H9 (cell line): ENCODE measurements around the gene ZDHHC9. TPM values are rescaled to one million over a fixed set of nuclear protein-coding genes. Genes with fewer than 3 reads are reported as not detected.

Source experiments
- DNase-seq: peaks from one replicate; pipeline ENCODE4 v3.0.0-alpha.2; 2017
- H2AFZ ChIP-seq: one replicate; pipeline ENCODE4 v1.6.1; 2013; ENCODE audit warnings: mild to moderate bottlenecking, low read length, control low read depth, moderate library complexity
- H2AK5ac ChIP-seq: 2 replicates; pipeline ENCODE4 v1.6.1; 2013; ENCODE audit warnings: low read length, control low read depth, mixed read lengths; ENCODE audit not compliant: insufficient read length
- H2BK120ac ChIP-seq: one replicate; pipeline ENCODE4 v1.6.1; 2013; ENCODE audit warnings: low read depth, mild to moderate bottlenecking, low read length, control low read depth, inconsistent platforms; ENCODE audit not compliant: poor library complexity, severe bottlenecking
- H2BK12ac ChIP-seq: 2 replicates; pipeline ENCODE4 v1.6.1; 2013; ENCODE audit warnings: low read length, control low read depth, mixed read lengths, low read depth; ENCODE audit not compliant: insufficient read length
- H2BK15ac ChIP-seq: 2 replicates; pipeline ENCODE4 v1.6.1; 2013; ENCODE audit warnings: low read depth, low read length, control low read depth
- H2BK20ac ChIP-seq: one replicate; pipeline ENCODE4 v1.6.1; 2013; ENCODE audit warnings: low read depth, mild to moderate bottlenecking, low read length, control low read depth, inconsistent platforms; ENCODE audit not compliant: poor library complexity, severe bottlenecking
- H2BK5ac ChIP-seq: 2 replicates; pipeline ENCODE4 v1.6.1; 2013; ENCODE audit warnings: low read length, control low read depth, mixed read lengths; ENCODE audit not compliant: insufficient read length
- H3K14ac ChIP-seq: 2 replicates; pipeline ENCODE4 v1.6.1; 2013; ENCODE audit warnings: low read length, control low read depth; ENCODE audit not compliant: insufficient read depth
- H3K18ac ChIP-seq: 2 replicates; pipeline ENCODE4 v1.6.1; 2013; ENCODE audit warnings: low read depth, mild to moderate bottlenecking, mixed read lengths, low read length, control low read depth; ENCODE audit not compliant: insufficient read length
- H3K23ac ChIP-seq: 2 replicates; pipeline ENCODE4 v1.6.1; 2013; ENCODE audit warnings: low read length, control low read depth, mixed read lengths, low read depth; ENCODE audit not compliant: insufficient read length
- H3K23me2 ChIP-seq: 2 replicates; pipeline ENCODE4 v1.6.1; 2013; ENCODE audit warnings: low read depth, mild to moderate bottlenecking, mixed read lengths, low read length, control low read depth; ENCODE audit not compliant: insufficient read length, poor library complexity, severe bottlenecking
- H3K27ac ChIP-seq: 2 replicates; pipeline ENCODE4 v1.5.1; 2013; ENCODE audit warnings: low read length, control low read depth, mixed read lengths, low read depth; ENCODE audit not compliant: insufficient read length
- H3K27me3 ChIP-seq: 2 replicates; pipeline ENCODE4 v1.6.1; 2013; ENCODE audit warnings: low read length, control low read depth, inconsistent platforms; ENCODE audit not compliant: insufficient read depth
- H3K4ac ChIP-seq: 2 replicates; pipeline ENCODE4 v1.6.1; 2013; ENCODE audit warnings: low read depth, mild to moderate bottlenecking, control low read depth, inconsistent platforms, low read length, moderate library complexity
- H3K4me1 ChIP-seq: 2 replicates; pipeline ENCODE4 v1.6.1; 2013; ENCODE audit warnings: low read length, control low read depth, inconsistent platforms; ENCODE audit not compliant: insufficient read depth
- H3K4me2 ChIP-seq: 2 replicates; pipeline ENCODE4 v1.6.1; 2013; ENCODE audit warnings: low read length, control low read depth, mixed read lengths; ENCODE audit not compliant: insufficient read length, insufficient read depth
- H3K56ac ChIP-seq: 2 replicates; pipeline ENCODE4 v1.6.1; 2013; ENCODE audit warnings: low read depth, mild to moderate bottlenecking, mixed read lengths, low read length, control low read depth; ENCODE audit not compliant: insufficient read length
- H3K79me1 ChIP-seq: 2 replicates; pipeline ENCODE4 v1.6.1; 2013; ENCODE audit warnings: low read depth, mild to moderate bottlenecking, moderate library complexity, low read length, control low read depth, inconsistent platforms; ENCODE audit not compliant: insufficient read depth, poor library complexity, severe bottlenecking
- H3K79me2 ChIP-seq: 2 replicates; pipeline ENCODE4 v1.6.1; 2013; ENCODE audit warnings: low read length, control low read depth, inconsistent platforms; ENCODE audit not compliant: insufficient read depth
- H3K9ac ChIP-seq: 2 replicates; pipeline ENCODE4 v1.6.1; 2013; ENCODE audit warnings: low read length, control low read depth, mixed read lengths; ENCODE audit not compliant: insufficient read length; ENCODE audit errors: extremely low read depth
- H3K9me3 ChIP-seq: one replicate; pipeline ENCODE4 v1.6.1; 2013; ENCODE audit warnings: low read depth, low read length, inconsistent platforms; ENCODE audit not compliant: control insufficient read depth
- H3T11ph ChIP-seq: one replicate; pipeline ENCODE4 v1.6.1; 2013; ENCODE audit warnings: mild to moderate bottlenecking, low read length, control low read depth, inconsistent platforms
- H4K20me1 ChIP-seq: one replicate; pipeline ENCODE4 v1.6.1; 2013; ENCODE audit not compliant: control insufficient read depth, insufficient read length, insufficient read depth
- H4K5ac ChIP-seq: 2 replicates; pipeline ENCODE4 v1.6.1; 2013; ENCODE audit warnings: low read depth, mild to moderate bottlenecking, mixed read lengths, low read length, control low read depth; ENCODE audit not compliant: insufficient read length
- H4K8ac ChIP-seq: replicated peaks from 2 replicates; pipeline ENCODE4 v1.6.1; 2013; ENCODE audit warnings: low read length, control low read depth, mixed read lengths, low read depth; ENCODE audit not compliant: insufficient read length
- H4K91ac ChIP-seq: 2 replicates; pipeline ENCODE4 v1.6.1; 2013; ENCODE audit warnings: low read depth, mild to moderate bottlenecking, moderate library complexity, mixed read lengths, low read length, control low read depth; ENCODE audit not compliant: insufficient read length
- H3K27ac Mint-ChIP-seq, 3 experiments: 2 replicates in 2 of 3; 3 replicates in 1 of 3; pipeline ENCODE4 v1.8.0; 2020 to 2021; ENCODE audit warnings: mixed read lengths in 3 of 3, mild to moderate bottlenecking in 1 of 3, moderate library complexity in 1 of 3
- H3K27me3 Mint-ChIP-seq: 2 replicates; pipeline ENCODE4 v1.8.0; 2021; ENCODE audit warnings: low read depth, mild to moderate bottlenecking, moderate library complexity, mixed read lengths
- H3K36me3 Mint-ChIP-seq, 3 experiments: 2 replicates in 2 of 3; 3 replicates in 1 of 3; pipeline ENCODE4 v1.8.0; 2020 to 2021; ENCODE audit warnings: low read depth in 3 of 3, mixed read lengths in 3 of 3; ENCODE audit not compliant: insufficient read depth in 1 of 3
- H3K4me1 Mint-ChIP-seq, 2 experiments: 2 replicates each; pipeline ENCODE4 v1.8.0; 2020; ENCODE audit warnings: mixed read lengths in 2 of 2
- H3K4me3 Mint-ChIP-seq, 2 experiments: 2 replicates in 1 of 2; 3 replicates in 1 of 2; pipeline ENCODE4 v1.8.0; 2020 to 2021; ENCODE audit warnings: mild to moderate bottlenecking in 2 of 2, mixed read lengths in 2 of 2, moderate library complexity in 1 of 2
- H3K9me3 Mint-ChIP-seq, 2 experiments: 2 replicates in 1 of 2; 3 replicates in 1 of 2; pipeline ENCODE4 v1.8.0; 2020; ENCODE audit warnings: mild to moderate bottlenecking in 2 of 2, mixed read lengths in 2 of 2, moderate library complexity in 1 of 2
- CTCF ChIP-seq: fragments of 200-600 bp; sonication (generic); conservative IDR thresholded peaks from 3 replicates; pipeline ENCODE4 v1.8.0; 2021; ENCODE audit warnings: antibody characterized with exemption, mild to moderate bottlenecking
- WGBS: extraction: QIAGEN DNeasy Blood & Tissue Kit; methylation state at CpG from one replicate; pipeline ENCODE4 v1.1.7; 2013; ENCODE audit warnings: missing lambda C conversion rate, low lambda C conversion rate, mixed read lengths; ENCODE audit not compliant: insufficient read length; ENCODE audit errors: extremely low coverage; 5-methylcytosine and 5-hydroxymethylcytosine counted together
- total RNA-seq: library from RNA; stranded (reverse); gene quantifications from 2 replicates; pipeline ENCODE4 v1.2.1, GENCODE V29; 2021

ZDHHC9 gene
- total RNA-seq, 1 experiment from 2014 or later, result 21.0 TPM

GRCh38 chrX:129760155-129760554 is 83.5 kb downstream of the ZDHHC9 start:
- Histone ChIP-seq H3K79me2 (no peaks in the 10 kb centered on the region), H3K14ac (no peak overlapping the region; the same call in 1 of the 2 replicates), H2BK120ac (no peak overlapping the region), H2BK20ac (no peak overlapping the region), H3K27ac (no peak overlapping the region), H3K23me2 (no peaks in the 10 kb centered on the region), H3T11ph (no peak overlapping the region), H4K91ac (no peak overlapping the region), H3K4me1 (no peaks in the 10 kb centered on the region), H3K9me3 (peaks cover under 1% of the 10 kb centered on the region), H2AK5ac (no peak overlapping the region), H3K4ac (no peak overlapping the region), H2BK15ac (no peak overlapping the region), H3K23ac (no peak overlapping the region), H3K27me3 (no peaks in the 10 kb centered on the region), H4K20me1 (no peaks in the 10 kb centered on the region), H2BK12ac (no peak overlapping the region), H4K8ac (no peak overlapping the region), H3K79me1 (no peaks in the 10 kb centered on the region), H3K4me2 (no peak overlapping the region), H4K5ac (no peak overlapping the region), H2AFZ (no peak overlapping the region), H3K9ac (no peak overlapping the region), H3K56ac (no peak overlapping the region), H3K18ac (no peak overlapping the region), H2BK5ac (no peak overlapping the region)
- Mint-ChIP-seq H3K36me3 (no peaks in the 10 kb centered on the region), H3K4me3 (no peak overlapping the region), H3K27ac (no peak overlapping the region), H3K9me3 (peaks cover 0 to 59% of the 10 kb centered on the region in 2 experiments; a peak in 2 of 5 replicates), H3K4me1 (peaks cover 0 to 6% of the 10 kb centered on the region in 2 experiments; a peak in 1 of 4 replicates), H3K27me3 (0 out of 2 replicates have a peak, but pooled peaks cover 3% of the 10 kb centered on the region)
- no CpG with 5 or more reads among the region's 9 CpGs for WGBS
- TF ChIP-seq CTCF, result no peak
- DNase-seq, result no peak
